ENCODE results near the gene CHCHD10. TPM values are rescaled to one million over a fixed set of nuclear protein-coding genes. Genes with fewer than 3 reads are reported as not detected.

CHCHD10 gene
- total RNA-seq, 2 experiments from 2014 or later = 134 to 140 TPM

- ATAC-seq (no peak), DNase-seq (no peak)
- no peaks in the 10 kb centered on the region for H3K9me3 Mint-ChIP-seq (ENCODE audit: insufficient read depth)
- no peak overlapping the region for H3K27ac Mint-ChIP-seq
- peaks cover 8% of the 10 kb centered on the region for H3K27me3 Mint-ChIP-seq (ENCODE audit: low read depth)
- no peaks in the 10 kb centered on the region for H3K36me3 Mint-ChIP-seq (ENCODE audit: low read depth)
- H3K4me3 Mint-ChIP-seq = no peak overlapping the region
- ChIA-PET CTCF (no interaction called here), POLR2A (interaction anchor here (1.9 kb wide), 1 partner anchor 10 kb away, joined by 4 read pairs; the partner anchor contains the start of gene CHCHD10)
- peaks cover 5% of the 10 kb centered on the region for H3K4me1 Mint-ChIP-seq (ENCODE audit: low read depth)
These were observed 10.2 kb upstream of the CHCHD10 start for GRCh38 chr22:23777776-23778576.

- DNase-seq (no peak), ATAC-seq (no peak)
- Mint-ChIP-seq H3K4me3 (no peak overlapping the region), H3K27me3 (ENCODE audit: low read depth) (peaks cover 8% of the 10 kb centered on the region), H3K4me1 (ENCODE audit: low read depth) (peaks cover 15% of the 10 kb centered on the region), H3K27ac (peak overlapping the region; percentile 36), H3K36me3 (ENCODE audit: low read depth) (no peaks in the 10 kb centered on the region), H3K9me3 (ENCODE audit: insufficient read depth) (no peaks in the 10 kb centered on the region)
- ChIA-PET CTCF (interaction anchor here (1.0 to 2.4 kb wide), 5 partner anchors 12 to 81 kb away, joined by 3 to 16 read pairs (median 3); partner anchors contain the start of genes SLC2A11 and SMARCB1), POLR2A (interaction anchor here (1.8 to 2.5 kb wide), 2 partner anchors 10 to 13 kb away, joined by 4 to 18 read pairs; partner anchors contain the start of genes C22orf15 and SMARCB1)
These were observed 8.1 kb upstream of the CHCHD10 start for GRCh38 chr22:23775779-23776375.

DNA sequence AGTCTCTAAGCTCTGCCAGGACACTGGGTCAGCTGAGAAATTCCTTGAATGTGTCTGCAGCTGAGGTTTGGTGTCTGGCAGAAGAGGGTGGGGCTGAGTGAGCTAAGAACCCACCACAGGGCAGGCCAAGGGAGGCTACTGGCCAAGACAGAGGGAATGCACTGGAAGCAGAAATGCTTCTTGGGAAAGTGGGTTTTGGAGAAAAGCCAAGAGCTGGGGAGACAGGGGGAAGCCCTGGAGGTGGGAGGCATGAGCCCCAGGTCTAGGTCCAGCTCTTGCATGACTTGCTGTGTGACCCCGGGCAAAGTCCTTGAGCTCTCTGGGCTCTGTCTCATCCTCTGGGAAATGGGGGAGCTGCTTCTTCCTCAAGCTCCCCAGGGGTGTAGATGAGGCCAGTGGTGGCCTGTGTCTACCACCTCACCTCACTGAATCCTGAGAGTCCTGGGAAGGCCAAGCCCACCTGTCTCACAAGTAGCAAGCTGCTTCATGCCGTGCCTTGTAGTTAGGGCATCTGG is 7.2 kb upstream of the CHCHD10 start:
- ATAC-seq = no peak
- no peak for DNase-seq
- CTCF ChIA-PET = interaction anchor here (0.6 to 2.4 kb wide), 6 partner anchors 12 to 844 kb away, joined by 3 to 16 read pairs (median 4); partner anchors contain the start of gene SMARCB1
- no peak overlapping the region for H3K4me3 Mint-ChIP-seq
- H3K4me1 Mint-ChIP-seq (ENCODE audit: low read depth) = peaks cover 20% of the 10 kb centered on the region
- peaks cover 8% of the 10 kb centered on the region for H3K27me3 Mint-ChIP-seq (ENCODE audit: low read depth)
- H3K36me3 Mint-ChIP-seq (ENCODE audit: low read depth) = no peaks in the 10 kb centered on the region
- no peak overlapping the region for H3K27ac Mint-ChIP-seq
- no peaks in the 10 kb centered on the region for H3K9me3 Mint-ChIP-seq (ENCODE audit: insufficient read depth)
- POLR2A ChIA-PET = interaction anchor here (0.7 to 2.5 kb wide), 3 partner anchors 9 to 12 kb away, joined by 3 to 18 read pairs (median 4); partner anchors contain the start of genes C22orf15 and SMARCB1

- ATAC-seq (no peak), DNase-seq (no peak)
- POLR2A ChIA-PET = interaction anchor here (0.7 to 2.5 kb wide), 2 partner anchors 8 to 12 kb away, joined by 3 to 18 read pairs; partner anchors contain the start of gene SMARCB1
- Mint-ChIP-seq H3K4me1 (ENCODE audit: low read depth) (peaks cover 22% of the 10 kb centered on the region), H3K27ac (no peak overlapping the region), H3K36me3 (ENCODE audit: low read depth) (no peaks in the 10 kb centered on the region), H3K9me3 (ENCODE audit: insufficient read depth) (no peaks in the 10 kb centered on the region), H3K4me3 (no peak overlapping the region), H3K27me3 (ENCODE audit: low read depth) (peaks cover 8% of the 10 kb centered on the region)
- CTCF ChIA-PET = interaction anchor here (0.6 to 2.4 kb wide), 5 partner anchors 68 to 843 kb away, joined by 3 to 16 read pairs (median 3); no protein-coding TSS in a partner anchor
These were observed 6.5 kb upstream of the CHCHD10 start for GRCh38 chr22:23774114-23774921.

DNA sequence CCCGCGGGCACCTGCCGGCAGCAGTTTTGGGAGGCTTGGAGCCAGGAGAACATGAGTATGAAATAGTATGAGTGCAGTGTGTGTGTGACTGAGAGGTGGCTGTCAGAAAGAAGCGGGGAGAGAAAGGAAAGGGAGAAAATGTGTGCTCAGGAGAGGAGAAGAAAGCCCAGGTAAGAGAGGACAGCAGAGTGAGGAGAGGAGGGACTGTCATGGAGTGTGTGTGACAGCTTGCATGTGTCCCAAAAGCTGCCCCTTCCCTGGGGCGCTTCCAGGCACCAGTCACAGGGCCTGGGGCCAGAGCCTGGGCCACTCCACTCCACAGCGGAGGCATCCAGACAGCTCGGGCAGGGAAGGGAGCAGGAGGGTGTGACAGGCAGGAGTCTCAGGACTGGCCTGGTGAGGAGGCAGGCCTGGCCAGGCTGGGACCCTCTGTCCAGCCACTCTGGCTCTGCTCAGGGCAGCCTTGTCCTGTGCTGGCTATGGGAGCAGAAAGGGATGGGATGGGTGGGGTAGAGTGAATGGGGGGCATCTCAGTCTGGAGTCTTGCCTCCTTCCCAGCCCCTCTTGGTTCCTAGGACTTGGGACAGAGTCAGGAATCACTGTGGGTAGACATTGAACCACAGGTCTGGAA is 5.8 kb upstream of the CHCHD10 start:
- H3K27me3 Mint-ChIP-seq (ENCODE audit: low read depth) = peaks cover 8% of the 10 kb centered on the region
- H3K9me3 Mint-ChIP-seq (ENCODE audit: insufficient read depth) = no peaks in the 10 kb centered on the region
- DNase-seq (no peak), ATAC-seq (no peak)
- peak overlapping the region; percentile 54 for H3K4me3 Mint-ChIP-seq
- H3K27ac Mint-ChIP-seq = no peak overlapping the region
- H3K4me1 Mint-ChIP-seq (ENCODE audit: low read depth) = peaks cover 22% of the 10 kb centered on the region
- no peaks in the 10 kb centered on the region for H3K36me3 Mint-ChIP-seq (ENCODE audit: low read depth)
- POLR2A ChIA-PET = interaction anchor here (2.5 kb wide), 1 partner anchor 12 kb away, joined by 18 read pairs; the partner anchor contains the start of gene SMARCB1
- CTCF ChIA-PET = interaction anchor here (2.4 kb wide), 1 partner anchor 76 kb away, joined by 16 read pairs; no protein-coding TSS in a partner anchor

- Mint-ChIP-seq H3K27me3 (ENCODE audit: low read depth) (peaks cover 8% of the 10 kb centered on the region), H3K36me3 (ENCODE audit: low read depth) (no peaks in the 10 kb centered on the region), H3K4me1 (ENCODE audit: low read depth) (peaks cover 24% of the 10 kb centered on the region), H3K9me3 (ENCODE audit: insufficient read depth) (no peaks in the 10 kb centered on the region), H3K27ac (peak within 1 kb of the TSS; percentile 49), H3K4me3 (peak within 1 kb of the TSS; percentile 54)
- peak; percentile 62 for DNase-seq
- POLR2A ChIA-PET = no interaction called here
- CTCF ChIA-PET = interaction anchor here (0.8 to 1.8 kb wide), 2 partner anchors 16 to 77 kb away, joined by 3 to 6 read pairs; no protein-coding TSS in a partner anchor
- ATAC-seq = peak; percentile 60
These were observed 5.1 kb upstream of the CHCHD10 start, which contains the start of gene MMP11 for GRCh38 chr22:23772649-23773473. Gene MMP11 (plus strand): TSS chr22:23772849. CDS start chr22:23772871, 22 bp downstream.

DNA sequence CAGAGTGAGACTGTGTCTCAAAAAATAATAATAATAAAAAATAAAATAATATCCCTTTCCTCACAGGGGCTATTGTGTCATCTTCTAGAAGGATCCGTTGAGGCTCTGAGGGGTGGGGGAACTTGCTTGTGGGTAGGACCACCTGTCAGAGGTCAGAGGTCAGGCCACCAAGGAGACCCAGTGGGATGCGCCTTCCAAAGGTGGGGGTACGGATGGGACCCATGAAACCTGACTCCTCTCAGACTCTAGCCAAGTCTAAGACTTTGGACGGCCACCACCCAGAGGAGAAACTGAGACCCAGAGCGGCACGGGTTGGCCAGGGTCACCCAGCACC is 4.5 kb upstream of the CHCHD10 start:
- Mint-ChIP-seq H3K27me3 (ENCODE audit: low read depth) (peaks cover 8% of the 10 kb centered on the region), H3K27ac (peak overlapping the region; percentile 49), H3K36me3 (ENCODE audit: low read depth) (no peaks in the 10 kb centered on the region), H3K9me3 (ENCODE audit: insufficient read depth) (no peaks in the 10 kb centered on the region), H3K4me3 (peak overlapping the region; percentile 51), H3K4me1 (ENCODE audit: low read depth) (peaks cover 24% of the 10 kb centered on the region)
- ATAC-seq (no peak), DNase-seq (no peak)
- POLR2A ChIA-PET = no interaction called here
- CTCF ChIA-PET = interaction anchor here (0.8 to 1.8 kb wide), 2 partner anchors 17 to 77 kb away, joined by 3 to 6 read pairs; no protein-coding TSS in a partner anchor

DNA sequence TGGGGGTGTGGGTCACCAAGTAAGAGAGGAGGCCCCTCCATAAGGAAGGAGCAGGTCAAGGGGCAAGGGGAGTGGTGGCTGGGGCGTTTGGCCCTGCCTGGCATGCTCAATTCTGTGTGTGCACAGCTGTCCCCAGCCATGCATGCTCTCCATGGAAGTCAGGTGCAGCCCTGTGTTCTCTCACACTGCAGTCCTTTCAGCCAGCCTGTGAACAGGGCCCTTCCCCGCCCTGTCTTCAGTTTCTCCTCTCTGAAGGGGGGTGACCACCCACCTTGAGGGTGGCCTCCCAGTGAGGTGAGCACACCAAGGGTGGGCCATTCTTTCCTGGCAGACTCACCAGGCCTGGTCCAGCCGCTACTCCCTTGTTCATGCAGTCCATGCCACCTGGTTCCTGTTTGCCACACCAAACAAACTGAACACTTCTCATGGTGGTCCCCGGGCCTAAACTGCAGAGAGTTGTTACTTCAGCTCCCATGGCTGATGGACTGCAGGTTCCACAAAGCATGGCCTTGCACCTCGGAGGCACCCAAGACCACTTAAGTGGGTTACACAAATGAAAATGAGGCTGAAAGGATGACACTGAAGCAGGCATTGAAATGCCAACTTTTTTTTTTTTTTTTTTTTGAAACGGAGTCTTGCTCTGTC is 1.7 kb upstream of the CHCHD10 start:
- ChIA-PET CTCF (interaction anchor here (0.7 to 3.1 kb wide), 7 partner anchors 11 to 89 kb away, joined by 3 to 23 read pairs (median 5); partner anchors contain the start of gene SLC2A11), POLR2A (no interaction called here)
- peaks cover 8% of the 10 kb centered on the region for H3K27me3 Mint-ChIP-seq (ENCODE audit: low read depth)
- DNase-seq (no peak), ATAC-seq (no peak)
- peaks cover 49% of the 10 kb centered on the region for H3K4me1 Mint-ChIP-seq (ENCODE audit: low read depth)
- H3K4me3 Mint-ChIP-seq = peak overlapping the region; percentile 18
- no peak overlapping the region for H3K27ac Mint-ChIP-seq
- peaks cover 18% of the 10 kb centered on the region for H3K36me3 Mint-ChIP-seq (ENCODE audit: low read depth)
- H3K9me3 Mint-ChIP-seq (ENCODE audit: insufficient read depth) = no peaks in the 10 kb centered on the region

DNA sequence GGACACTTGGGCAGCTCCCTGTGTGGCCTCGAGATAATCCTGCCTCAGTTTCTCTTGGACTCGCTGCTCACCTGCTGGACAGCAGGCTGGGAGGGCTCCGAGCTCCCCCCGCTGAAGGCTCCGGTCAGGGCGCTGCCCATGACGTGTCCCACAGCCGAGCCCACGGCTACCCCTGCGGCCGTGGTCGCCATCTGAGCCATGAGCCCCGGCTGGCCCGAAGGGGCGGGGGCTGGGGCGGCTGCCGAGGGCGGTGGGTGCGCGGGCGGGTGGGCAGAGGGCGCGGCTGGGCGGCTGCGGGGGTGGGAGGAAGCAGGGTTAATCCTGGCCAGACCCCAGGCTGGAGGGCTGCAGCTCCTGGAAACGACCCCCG is 484 bp downstream of the CHCHD10 start:
- Mint-ChIP-seq H3K9me3 (ENCODE audit: insufficient read depth) (no peaks in the 10 kb centered on the region), H3K36me3 (ENCODE audit: low read depth) (peaks cover 22% of the 10 kb centered on the region), H3K4me3 (peak overlapping the region; percentile 82), H3K27me3 (ENCODE audit: low read depth) (no peaks in the 10 kb centered on the region), H3K27ac (peak overlapping the region; percentile 79), H3K4me1 (ENCODE audit: low read depth) (peaks cover 63% of the 10 kb centered on the region)
- DNase-seq = no peak
- ATAC-seq = peak; percentile 11
- ChIA-PET CTCF (interaction anchor here (0.6 to 3.2 kb wide), 7 partner anchors 11 to 1258 kb away, joined by 3 to 15 read pairs (median 4); partner anchors contain the start of genes MIF and SLC2A11), POLR2A (interaction anchor here (0.7 to 2.2 kb wide), 6 partner anchors 10 to 90 kb away, joined by 3 to 9 read pairs (median 3); partner anchors contain the start of genes SLC2A11 and SMARCB1)

All from activated CD8-positive, alpha-beta T cell treated with anti-CD3 and anti-CD28 coated beads, Interleukin-2, amount 10 ng/mL, durations not matched to agents 7 days and 5 days (primary cell).